Smooth muscle cell (in vitro differentiated cells): ENCODE measurements around the gene NRG2. TPM values are rescaled to one million over a fixed set of nuclear protein-coding genes. Genes with fewer than 3 reads are reported as not detected.
A peak's percentile ranks its signal among the peaks of the same experiment; 100 is the strongest.

Experiments
- DNase-seq: peaks from one replicate; lab custom pipeline; 2025; ENCODE audit not compliant: unreplicated experiment; lab: John Stamatoyannopoulos, UW
- H2AFZ ChIP-seq: fragments of 200-600 bp; sonication (generic); 2 replicates; pipeline ENCODE4 v1.6.0; 2016; ENCODE audit warnings: antibody characterized with exemption, low read depth, mild to moderate bottlenecking
- H3F3A ChIP-seq: fragments of 200-600 bp; sonication (generic); 2 replicates; pipeline ENCODE4 v1.6.0; 2017; ENCODE audit warnings: antibody characterized with exemption, low read depth
- H3K27ac ChIP-seq: fragments of 200-600 bp; sonication (generic); 2 replicates; pipeline ENCODE4 v1.5.1; 2016; ENCODE audit warnings: low read depth, mild to moderate bottlenecking
- H3K27me3 ChIP-seq: fragments of 200-600 bp; sonication (generic); 2 replicates; pipeline ENCODE4 v1.6.1; 2016; ENCODE audit warnings: low read depth, mild to moderate bottlenecking
- H3K36me3 ChIP-seq: fragments of 200-600 bp; sonication (generic); 2 replicates; pipeline ENCODE4 v1.5.1; 2016; ENCODE audit warnings: low read depth
- H3K4me1 ChIP-seq: fragments of 200-600 bp; sonication (generic); 2 replicates; pipeline ENCODE4 v1.5.1; 2016; ENCODE audit warnings: low read depth
- H3K4me2 ChIP-seq: fragments of 200-600 bp; sonication (generic); 2 replicates; pipeline ENCODE4 v1.6.0; 2016; ENCODE audit warnings: mild to moderate bottlenecking
- H3K4me3 ChIP-seq: fragments of 200-600 bp; sonication (generic); 2 replicates; pipeline ENCODE4 v1.5.1; 2016; ENCODE audit warnings: mild to moderate bottlenecking
- H3K79me2 ChIP-seq: fragments of 200-600 bp; sonication (generic); 2 replicates; pipeline ENCODE4 v1.6.0; 2016; ENCODE audit warnings: low read depth, mild to moderate bottlenecking
- H3K9ac ChIP-seq: fragments of 200-600 bp; sonication (generic); 2 replicates; pipeline ENCODE4 v1.6.0; 2016; ENCODE audit warnings: low read depth
- H3K9me3 ChIP-seq: fragments of 200-600 bp; sonication (generic); replicated peaks from 2 replicates; pipeline ENCODE4 v1.5.1; 2016; ENCODE audit warnings: low read depth
- H4K20me1 ChIP-seq: fragments of 200-600 bp; sonication (generic); 2 replicates; pipeline ENCODE4 v1.6.0; 2016; ENCODE audit warnings: low read depth
- CTCF ChIP-seq: fragments of 200-600 bp; sonication (generic); IDR thresholded peaks from 2 replicates; pipeline ENCODE4 v1.5.1; 2017; ENCODE audit warnings: borderline replicate concordance, mild to moderate bottlenecking, antibody characterized with exemption; ENCODE audit not compliant: insufficient read depth, poor library complexity, severe bottlenecking
- WGBS: methylation state at CpG from one replicate; pipeline ENCODE4 v1.1.7; 2016; ENCODE audit warnings: low lambda C conversion rate; 5-methylcytosine and 5-hydroxymethylcytosine counted together
- polyA plus RNA-seq: library from polyadenylated mRNA; unstranded; fragments of >200 nt; fragmentation: Nextera tagmentation; extraction: Ambion mirVana; gene quantifications from 2 replicates; pipeline ENCODE4 v1.2.1, GENCODE V29; 2016
- total RNA-seq: library from RNA; depleted of rRNA; stranded (reverse); fragments of >200 nt; gene quantifications from 2 replicates; pipeline ENCODE4 v1.2.3, GENCODE V29; 2014

Gene NRG2
- total and polyA plus RNA-seq, 2 experiments from 2014 or later: 0.09 to 0.25 TPM

- Histone ChIP-seq H3K9me3 (no peaks in the 10 kb centered on the region), H3F3A (no peaks in the 10 kb centered on the region), H3K27ac (no peak overlapping the region), H3K4me3 (no peak overlapping the region), H2AFZ (no peak overlapping the region), H3K36me3 (no peaks in the 10 kb centered on the region), H3K4me1 (no peaks in the 10 kb centered on the region), H3K9ac (no peak overlapping the region), H4K20me1 (no peaks in the 10 kb centered on the region), H3K27me3 (peaks cover 68% of the 10 kb centered on the region), H3K4me2 (no peak overlapping the region), H3K79me2 (no peaks in the 10 kb centered on the region)
- no peak for TF ChIP-seq CTCF
- 84% methylated on average over 2 of the region's 2 CpGs for WGBS
- DNase-seq: no peak
These were observed 32.3 kb upstream of the NRG2 start for GRCh38 chr5:140075371-140075770.

GRCh38 chr5:140073296-140073695 is 30.2 kb upstream of the NRG2 start:
- Histone ChIP-seq H3K9me3 (no peaks in the 10 kb centered on the region), H2AFZ (no peak overlapping the region), H3K4me1 (no peaks in the 10 kb centered on the region), H3K27me3 (peaks cover 80% of the 10 kb centered on the region), H3K36me3 (no peaks in the 10 kb centered on the region), H3K4me3 (no peak overlapping the region), H4K20me1 (no peaks in the 10 kb centered on the region), H3K79me2 (no peaks in the 10 kb centered on the region), H3K27ac (no peak overlapping the region), H3K9ac (no peak overlapping the region), H3K4me2 (no peak overlapping the region), H3F3A (no peaks in the 10 kb centered on the region)
- no peak for DNase-seq
- 22% methylated on average over 4 of the region's 4 CpGs for WGBS
- peak; percentile 71 for TF ChIP-seq CTCF

- Histone ChIP-seq H4K20me1 (no peaks in the 10 kb centered on the region), H2AFZ (no peak overlapping the region), H3K27me3 (peaks cover 81% of the 10 kb centered on the region), H3F3A (no peaks in the 10 kb centered on the region), H3K4me2 (no peak overlapping the region), H3K36me3 (no peaks in the 10 kb centered on the region), H3K27ac (no peak overlapping the region), H3K4me1 (no peaks in the 10 kb centered on the region), H3K4me3 (no peak overlapping the region), H3K79me2 (no peaks in the 10 kb centered on the region), H3K9me3 (no peaks in the 10 kb centered on the region), H3K9ac (no peak overlapping the region)
- DNase-seq: no peak
- 57% methylated on average over 10 of the region's 10 CpGs for WGBS
- no peak for TF ChIP-seq CTCF
These were observed 29.7 kb upstream of the NRG2 start for GRCh38 chr5:140072812-140073211.

GRCh38 chr5:140060816-140061215 is 17.7 kb upstream of the NRG2 start:
- Histone ChIP-seq H3F3A (no peaks in the 10 kb centered on the region), H3K9me3 (no peaks in the 10 kb centered on the region), H3K27ac (no peak overlapping the region), H3K4me3 (no peak overlapping the region), H3K27me3 (peaks cover 95% of the 10 kb centered on the region), H3K79me2 (no peaks in the 10 kb centered on the region), H3K4me2 (no peak overlapping the region), H3K4me1 (no peaks in the 10 kb centered on the region), H4K20me1 (no peaks in the 10 kb centered on the region), H2AFZ (no peak overlapping the region), H3K9ac (no peak overlapping the region), H3K36me3 (no peaks in the 10 kb centered on the region)
- no peak for DNase-seq
- no peak for TF ChIP-seq CTCF
- 61% methylated on average over 1 of the region's 1 CpG for WGBS
